ENCODE results near the gene CENPP. TPM values are rescaled to one million over a fixed set of nuclear protein-coding genes. Genes with fewer than 3 reads are reported as not detected.

CENPP gene
- total RNA-seq, 4 donors from 2014 or later, result 2.9 to 8.3 (median 4.9) TPM

DNA sequence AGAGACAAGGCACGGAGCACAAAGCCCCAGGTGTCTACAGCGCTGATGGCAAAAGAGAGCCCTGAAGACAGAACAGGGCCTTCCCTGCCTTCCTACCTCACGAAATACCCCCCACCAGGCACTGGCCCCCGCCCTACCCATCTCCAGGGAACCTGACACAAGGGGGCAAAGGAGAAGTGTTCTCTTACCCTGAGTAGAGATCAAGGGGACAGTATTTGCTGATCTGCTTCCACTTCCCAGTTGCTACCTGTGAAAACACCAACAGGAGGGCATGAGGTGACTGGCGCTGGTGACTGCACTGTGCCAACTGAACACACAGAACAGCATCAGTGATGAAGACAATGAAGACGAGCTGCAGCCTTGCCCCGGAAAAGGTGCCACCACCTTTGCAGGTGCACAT, 316.8 kb downstream of the CENPP start:
- H3K4me1 ChIP-seq, result no peaks in the 10 kb centered on the region
- TF ChIP-seq POLR2A (IDR thresholded peaks at IDR 0.05), result no peak
- TF ChIP-seq EP300 (IDR thresholded peaks at IDR 0.05), result no peak
- TF ChIP-seq, protein P1, sequence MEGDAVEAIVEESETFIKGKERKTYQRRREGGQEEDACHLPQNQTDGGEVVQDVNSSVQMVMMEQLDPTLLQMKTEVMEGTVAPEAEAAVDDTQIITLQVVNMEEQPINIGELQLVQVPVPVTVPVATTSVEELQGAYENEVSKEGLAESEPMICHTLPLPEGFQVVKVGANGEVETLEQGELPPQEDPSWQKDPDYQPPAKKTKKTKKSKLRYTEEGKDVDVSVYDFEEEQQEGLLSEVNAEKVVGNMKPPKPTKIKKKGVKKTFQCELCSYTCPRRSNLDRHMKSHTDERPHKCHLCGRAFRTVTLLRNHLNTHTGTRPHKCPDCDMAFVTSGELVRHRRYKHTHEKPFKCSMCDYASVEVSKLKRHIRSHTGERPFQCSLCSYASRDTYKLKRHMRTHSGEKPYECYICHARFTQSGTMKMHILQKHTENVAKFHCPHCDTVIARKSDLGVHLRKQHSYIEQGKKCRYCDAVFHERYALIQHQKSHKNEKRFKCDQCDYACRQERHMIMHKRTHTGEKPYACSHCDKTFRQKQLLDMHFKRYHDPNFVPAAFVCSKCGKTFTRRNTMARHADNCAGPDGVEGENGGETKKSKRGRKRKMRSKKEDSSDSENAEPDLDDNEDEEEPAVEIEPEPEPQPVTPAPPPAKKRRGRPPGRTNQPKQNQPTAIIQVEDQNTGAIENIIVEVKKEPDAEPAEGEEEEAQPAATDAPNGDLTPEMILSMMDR (IDR thresholded peaks at IDR 0.05), result no peak
- no peak for TF ChIP-seq POLR2AphosphoS5 (IDR thresholded peaks at IDR 0.05)
- 93 to 100% methylated on average over 1 to 3 of the region's 7 CpGs for WGBS, 2 donors (ENCODE audit: low coverage in 1 of 2)
- H3K27ac ChIP-seq, result no peak overlapping the region
- no peak for ATAC-seq
- no peak overlapping the region for H3K4me3 ChIP-seq
- peaks cover 0 to 11% (median 0%) of the 10 kb centered on the region in 3 donors for H3K9me3 ChIP-seq
- peaks cover 0 to 100% of the 10 kb centered on the region in 2 donors for H3K36me3 ChIP-seq
- H3K27me3 ChIP-seq, result no peaks in the 10 kb centered on the region

DNA sequence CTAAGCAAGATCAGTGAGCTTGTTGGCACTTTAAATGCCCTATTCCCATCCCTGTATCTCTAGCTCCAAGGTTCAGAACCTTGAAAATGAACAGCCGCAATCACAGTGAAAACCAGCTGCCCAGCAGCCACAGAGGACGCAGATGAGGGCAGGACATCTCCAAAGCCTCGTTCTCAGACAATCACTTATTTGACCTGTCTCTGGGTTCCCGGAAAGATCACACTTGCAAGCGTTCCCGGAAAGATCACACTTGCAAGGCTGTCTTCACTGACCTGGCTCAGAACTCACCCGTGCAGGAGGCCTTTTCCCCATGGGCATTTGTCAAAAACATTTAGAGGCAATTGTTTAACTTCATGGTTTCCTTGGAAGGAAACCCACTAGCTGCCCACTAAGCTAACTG, 318.5 kb downstream of the CENPP start:
- no peak overlapping the region for H3K4me3 ChIP-seq
- ATAC-seq, result no peak
- no peaks in the 10 kb centered on the region for H3K4me1 ChIP-seq
- H3K9me3 ChIP-seq, result peaks cover 0 to 11% (median 0%) of the 10 kb centered on the region in 3 donors
- 85 to 92% methylated on average over 7 of the region's 7 CpGs for WGBS, 2 donors (ENCODE audit: low coverage in 1 of 2)
- H3K36me3 ChIP-seq, result peaks cover 0 to 100% of the 10 kb centered on the region in 2 donors
- H3K27ac ChIP-seq, result no peak overlapping the region
- H3K27me3 ChIP-seq, result no peaks in the 10 kb centered on the region
- TF ChIP-seq, protein P1 (IDR thresholded peaks at IDR 0.05), result no peak
- TF ChIP-seq POLR2A (IDR thresholded peaks at IDR 0.05) (no peak), EP300 (IDR thresholded peaks at IDR 0.05) (no peak), POLR2AphosphoS5 (IDR thresholded peaks at IDR 0.05) (no peak)

DNA sequence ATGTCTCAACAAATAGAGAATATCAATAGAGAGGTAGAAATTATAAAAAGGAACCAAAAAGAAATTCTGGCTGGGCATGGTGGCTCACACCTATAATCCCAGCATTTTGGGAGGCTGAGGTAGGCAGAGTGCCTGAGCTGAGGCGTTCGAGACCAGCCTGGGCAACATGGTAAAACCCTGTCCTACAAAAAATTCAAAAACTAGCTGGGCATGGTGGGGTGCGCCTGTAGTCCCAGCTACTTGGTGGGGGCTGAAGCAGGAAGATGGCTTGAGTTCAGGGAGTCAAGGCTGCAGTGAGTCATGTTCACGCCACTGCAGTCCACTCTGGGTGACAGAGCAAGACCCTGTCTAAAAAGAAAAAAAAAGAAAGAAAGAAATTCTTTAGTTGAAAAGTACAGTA, 319.3 kb downstream of the CENPP start:
- Histone ChIP-seq H3K9me3 (peaks cover 0 to 11% (median 0%) of the 10 kb centered on the region in 3 donors), H3K4me3 (no peak overlapping the region), H3K27me3 (no peaks in the 10 kb centered on the region), H3K36me3 (peaks cover 0 to 97% of the 10 kb centered on the region in 2 donors), H3K4me1 (peaks cover 0 to under 1% (median 0%) of the 10 kb centered on the region in 3 donors), H3K27ac (no peak overlapping the region)
- no peak for ATAC-seq
- TF ChIP-seq POLR2A (IDR thresholded peaks at IDR 0.05) (no peak), POLR2AphosphoS5 (IDR thresholded peaks at IDR 0.05) (no peak), EP300 (IDR thresholded peaks at IDR 0.05) (no peak)
- TF ChIP-seq, protein P1 (IDR thresholded peaks at IDR 0.05), result no peak
- 96 to 100% methylated on average over 4 of the region's 4 CpGs for whole genome bisulfite sequencing, 2 donors (ENCODE audit: low coverage in 1 of 2)

DNA sequence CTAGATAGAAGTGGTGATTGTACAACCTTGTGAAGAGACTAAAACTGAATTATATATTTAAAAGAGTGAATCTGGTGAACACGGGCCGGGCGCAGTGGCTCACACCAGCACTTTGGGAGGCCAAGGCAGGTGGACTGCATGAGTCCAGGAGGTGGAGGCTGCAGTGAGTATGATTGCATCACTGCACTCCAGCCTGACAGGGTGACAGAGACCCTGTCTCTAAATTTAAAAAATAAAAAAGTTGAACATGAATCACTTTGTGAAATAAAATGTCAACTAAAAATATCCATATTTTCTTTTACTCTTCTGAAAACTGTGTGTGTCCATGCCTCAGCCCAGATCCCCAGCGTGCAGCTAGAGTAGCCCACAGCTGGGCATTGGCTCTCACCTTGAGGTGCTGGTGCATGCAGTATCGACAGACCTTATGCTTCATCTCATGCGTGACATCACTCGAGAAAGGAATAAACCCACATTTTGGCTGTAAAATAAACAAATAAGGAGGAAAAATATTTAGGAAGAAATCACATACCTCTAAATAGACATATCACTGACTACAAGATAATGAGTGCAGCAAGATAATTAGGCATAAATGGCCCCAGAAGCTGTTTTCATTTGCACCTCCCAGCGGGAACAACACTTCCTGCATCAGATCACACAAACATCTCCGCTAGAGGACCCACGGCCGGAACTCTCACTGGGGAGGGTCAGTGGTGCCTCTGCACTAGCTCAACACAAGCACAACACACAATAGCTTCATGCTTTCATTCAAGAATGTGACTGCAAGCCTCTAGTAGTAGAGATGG, 322.1 kb downstream of the CENPP start:
- Histone ChIP-seq H3K4me3 (no peak overlapping the region), H3K27ac (no peak overlapping the region), H3K4me1 (peaks cover 0 to 20% (median 0%) of the 10 kb centered on the region in 3 donors), H3K27me3 (no peaks in the 10 kb centered on the region), H3K9me3 (peaks cover 0 to 11% (median 0%) of the 10 kb centered on the region in 3 donors), H3K36me3 (peaks cover 0 to 87% of the 10 kb centered on the region in 2 donors)
- no peak for ATAC-seq
- TF ChIP-seq EP300 (IDR thresholded peaks at IDR 0.05) (no peak), POLR2AphosphoS5 (IDR thresholded peaks at IDR 0.05) (no peak), POLR2A (IDR thresholded peaks at IDR 0.05) (no peak)
- TF ChIP-seq, protein P1 (IDR thresholded peaks at IDR 0.05), result no peak
- WGBS, 2 donors (ENCODE audit: low coverage in 1 of 2), result 79 to 86% methylated on average over 8 to 10 of the region's 11 CpGs

Data from gastroesophageal sphincter (tissue), 4 donors.